ENCODE results near the gene BBOX1.
"Not testable (repeated sequence)": the region's sequence is repeated elsewhere in the genome, so short reads cannot be mapped to it uniquely, and the experiment has no call there.

The BBOX1 gene

DNA sequence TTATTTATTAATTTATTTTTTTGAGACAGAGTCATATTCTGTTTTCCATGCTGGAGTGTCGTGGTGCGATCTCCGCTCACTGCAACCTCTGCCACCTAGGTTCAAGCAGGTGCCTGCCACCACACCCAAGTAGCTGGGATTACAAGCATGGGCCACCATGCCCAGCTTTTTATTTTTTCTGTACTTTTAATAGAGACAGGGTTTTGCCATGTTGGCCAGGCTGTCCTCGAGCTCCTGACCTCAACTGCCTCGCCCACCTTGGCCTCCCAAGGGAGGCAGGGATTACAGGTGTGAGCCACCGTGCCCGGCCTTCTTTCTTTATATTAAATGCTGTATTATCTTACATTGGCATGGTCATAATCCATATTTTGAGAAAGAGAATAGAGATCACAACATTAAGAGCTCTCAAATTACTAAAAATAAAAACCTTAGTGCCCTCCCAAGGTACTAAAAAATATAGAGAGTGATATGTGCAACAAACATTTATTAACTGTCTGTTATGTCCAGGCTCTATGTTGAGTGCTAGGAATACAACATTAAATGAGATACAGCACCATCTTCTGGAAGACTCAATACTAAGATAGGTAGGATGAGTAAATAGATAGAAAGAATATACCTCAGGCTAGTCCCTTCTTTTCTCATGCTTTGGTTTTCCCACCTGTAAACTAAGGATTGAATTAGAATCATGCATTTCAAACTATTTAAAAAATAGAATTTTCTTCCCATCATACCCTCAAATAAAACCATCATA is 84.1 kb downstream of the BBOX1 start:
- DNase-seq (ENCODE audit: low read depth in 2 of 2), result no peak

DNA sequence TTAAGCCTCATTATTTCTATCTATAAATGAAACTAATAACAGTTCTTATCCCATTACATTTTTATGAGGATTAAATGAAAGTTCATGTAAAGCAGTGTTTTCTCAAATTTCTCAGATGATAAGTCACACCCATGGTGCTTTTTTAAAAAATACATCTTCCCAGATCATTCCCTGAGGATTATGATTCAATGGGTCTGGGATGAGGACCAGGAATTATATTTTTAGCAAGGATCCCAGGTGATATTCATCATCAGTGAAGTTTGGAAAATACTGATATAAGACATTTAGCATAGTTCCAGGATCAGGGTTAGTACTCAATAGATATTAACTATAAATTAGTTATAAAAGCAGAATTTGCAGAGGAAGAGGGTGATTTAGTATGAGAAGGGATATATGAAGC is 89.1 kb downstream of the BBOX1 start:
- DNase-seq (ENCODE audit: low read depth in 2 of 2), result no peak

DNA sequence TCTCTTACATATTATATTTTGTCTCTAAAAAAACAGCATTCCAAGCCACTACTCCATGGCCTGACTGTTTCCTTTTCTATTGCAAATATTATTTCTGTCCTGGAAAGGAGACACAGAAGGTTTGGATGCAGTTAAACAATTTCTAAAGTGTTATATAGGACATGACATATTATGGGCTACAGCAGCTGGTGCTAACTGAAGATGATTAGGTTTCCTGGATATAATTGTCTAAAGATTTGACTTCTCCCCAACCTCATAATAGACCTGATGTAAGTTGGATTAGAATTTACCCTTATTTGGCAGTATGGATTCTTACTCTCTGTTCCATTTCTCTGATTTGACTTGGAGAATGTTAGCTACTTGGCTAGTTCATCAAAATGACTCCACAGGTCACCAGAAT is 90.2 kb downstream of the BBOX1 start:
- DNase-seq (ENCODE audit: low read depth in 2 of 2), result no peak

DNA sequence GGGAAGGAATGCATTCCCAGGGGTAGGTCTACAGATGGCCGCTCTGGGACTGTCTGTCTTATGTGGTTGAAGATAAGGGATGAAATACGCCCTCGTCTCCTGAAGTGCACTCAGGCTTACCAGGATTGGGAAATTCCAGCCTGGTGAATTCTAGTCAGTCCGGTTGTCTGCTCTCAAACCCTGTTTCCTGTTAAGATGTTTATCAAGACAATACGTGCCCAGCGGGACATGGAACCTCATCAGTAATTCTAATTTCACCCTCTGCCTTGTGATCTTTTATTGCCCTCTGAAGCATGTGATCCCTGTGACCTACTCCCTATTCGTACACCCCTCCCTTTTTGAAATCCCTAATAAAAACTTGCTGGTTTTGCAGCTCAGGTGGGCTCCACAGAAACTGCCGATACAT is 95.3 kb downstream of the BBOX1 start:
- not testable (repeated sequence) for DNase-seq (ENCODE audit: low read depth in 2 of 2)

DNA sequence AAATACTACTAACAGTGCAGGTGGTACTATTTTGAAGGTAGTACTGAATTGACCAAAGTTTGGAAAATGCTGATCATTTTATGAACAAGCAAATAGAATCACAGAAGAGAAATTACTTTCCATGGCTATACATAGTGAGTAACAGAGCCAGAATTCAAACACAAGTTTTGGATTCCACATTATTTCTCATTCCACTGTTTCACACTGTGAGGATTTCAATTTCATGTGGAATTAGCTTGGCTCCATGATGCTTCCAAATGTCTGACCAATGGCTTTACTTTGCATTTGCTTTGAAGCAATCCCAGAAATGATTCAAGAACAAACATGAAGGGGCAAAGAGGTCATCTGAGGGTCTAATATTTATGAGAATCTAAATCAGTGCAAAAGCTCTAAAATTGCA is 98.1 kb downstream of the BBOX1 start:
- DNase-seq (ENCODE audit: low read depth in 2 of 2), result no peak

DNA sequence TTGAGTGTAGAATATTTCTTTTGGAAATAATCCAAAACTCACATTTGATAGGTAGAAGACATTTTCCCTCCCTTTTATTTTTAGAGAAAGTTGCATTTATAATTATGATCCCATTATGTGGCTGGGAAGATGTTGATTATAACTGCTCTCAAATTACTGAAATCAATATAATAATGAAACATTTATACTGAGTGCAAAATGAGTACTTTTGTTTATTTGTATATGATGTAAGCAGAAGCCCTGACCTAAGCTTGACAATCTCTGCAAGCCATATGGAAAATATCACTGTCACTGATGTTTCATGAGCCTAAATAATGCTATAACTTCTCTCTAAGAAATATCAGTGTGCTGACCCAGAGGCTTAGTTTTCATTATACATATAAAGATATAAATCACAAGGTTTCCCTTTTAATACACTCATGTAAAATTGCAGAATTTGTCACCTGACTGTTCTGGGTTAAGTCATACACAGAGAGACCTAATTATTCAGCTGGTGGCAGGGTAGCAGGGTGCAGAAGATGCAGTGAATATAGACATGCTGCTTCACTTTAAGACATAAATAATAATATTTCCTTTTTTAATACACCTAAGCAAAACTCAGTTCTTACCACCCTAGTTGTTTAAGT is 99.2 kb downstream of the BBOX1 start:
- no peak for DNase-seq (ENCODE audit: low read depth in 2 of 2)

DNA sequence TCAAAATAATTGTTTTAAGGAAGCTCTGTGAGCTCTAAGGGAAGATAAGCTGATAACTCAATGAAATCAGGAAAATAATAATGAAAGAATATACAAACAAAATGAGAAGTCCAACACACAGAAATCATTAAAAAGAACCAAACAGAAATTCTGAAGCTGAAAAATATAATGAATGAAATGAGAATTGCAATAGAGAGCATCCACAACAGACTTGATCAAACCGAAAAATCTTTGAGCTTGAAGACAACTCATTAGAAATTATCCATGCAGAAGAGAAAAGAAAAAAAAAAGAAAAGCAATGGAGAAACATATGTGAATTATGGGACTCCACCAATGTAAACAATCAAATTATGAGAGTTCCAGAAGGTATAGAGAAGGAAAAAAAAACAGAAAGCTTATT is 101.0 kb downstream of the BBOX1 start:
- no peak for DNase-seq (ENCODE audit: low read depth in 2 of 2)

DNA sequence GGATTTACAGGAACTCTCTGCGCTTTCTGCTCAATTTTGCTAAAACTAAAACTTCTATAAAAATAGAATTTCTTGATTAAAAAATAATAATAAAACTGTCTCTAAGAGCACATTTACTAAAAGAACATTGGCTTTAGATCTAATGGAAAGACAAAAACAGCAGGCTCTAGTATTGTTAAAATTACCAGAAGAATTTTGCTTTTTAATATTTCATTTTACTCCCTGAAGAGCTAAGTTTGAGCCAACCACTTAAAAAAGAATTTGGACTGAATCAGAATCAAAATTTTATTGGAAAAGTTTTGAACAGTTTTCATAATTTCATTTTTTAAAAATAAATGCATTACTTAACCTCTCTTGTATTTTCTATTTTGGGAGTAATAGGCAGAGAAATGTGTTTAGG is 107.3 kb downstream of the BBOX1 start:
- DNase-seq (ENCODE audit: low read depth in 2 of 2), result no peak

DNA sequence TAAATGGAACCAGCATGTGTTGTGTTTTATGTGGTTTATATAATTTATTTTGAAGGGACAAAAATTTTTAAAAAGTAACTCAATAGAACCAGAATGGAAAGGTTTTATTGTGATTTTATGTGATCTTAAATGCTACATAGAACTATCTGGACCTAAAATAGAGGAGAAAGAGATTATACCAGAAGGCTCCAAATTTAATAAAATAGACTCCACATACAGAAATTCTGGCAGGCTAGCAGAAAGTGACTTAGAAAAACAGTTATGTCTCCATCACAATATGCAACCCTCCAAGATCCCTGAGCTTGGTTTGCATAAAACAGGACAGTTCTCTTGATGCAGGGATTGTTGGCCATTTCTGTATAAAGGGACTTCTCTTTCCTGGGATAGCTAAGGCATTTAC is 107.9 kb downstream of the BBOX1 start:
- DNase-seq (ENCODE audit: low read depth in 2 of 2), result no peak

DNA sequence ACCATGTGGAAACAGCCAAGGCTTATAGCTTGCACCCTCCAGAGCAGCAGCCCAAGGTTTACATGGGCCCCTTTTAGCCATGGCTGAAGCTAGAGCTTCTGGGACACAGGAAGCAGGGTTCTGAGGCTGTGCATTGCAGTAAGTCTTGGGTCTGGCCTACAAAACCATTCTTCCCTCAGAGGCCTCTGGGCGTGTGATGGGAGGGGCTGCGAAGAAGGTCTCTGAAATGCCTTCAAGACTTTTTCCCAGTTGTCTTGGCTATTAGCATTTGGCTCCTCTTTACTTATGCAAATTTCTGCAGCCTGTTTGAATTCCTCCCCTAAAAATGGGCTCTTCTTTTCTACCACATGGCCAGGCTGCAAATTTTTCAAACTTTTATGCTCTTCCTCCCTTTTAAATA is 109.5 kb downstream of the BBOX1 start:
- DNase-seq (ENCODE audit: low read depth in 2 of 2), result no peak

DNA sequence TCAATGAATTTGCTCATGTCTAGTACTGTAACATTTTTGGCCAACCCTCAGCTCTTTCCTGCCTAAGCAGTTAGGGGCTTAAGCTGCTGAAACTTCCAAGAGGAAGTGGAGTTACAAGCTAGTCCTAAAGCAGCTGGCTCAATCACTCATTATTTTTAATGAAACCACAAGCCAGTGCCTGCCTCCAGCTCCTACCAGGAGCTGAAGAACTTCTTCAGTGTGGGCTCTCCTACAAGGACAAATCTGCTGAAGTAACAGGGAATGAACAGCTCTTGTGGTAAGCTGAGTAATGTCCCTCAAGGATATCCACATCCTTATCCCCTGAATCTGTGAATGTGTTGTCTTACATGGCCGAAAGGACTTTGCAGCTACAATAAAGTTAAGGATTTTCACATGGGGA is 112.5 kb downstream of the BBOX1 start:
- no peak for DNase-seq (ENCODE audit: low read depth in 2 of 2)

DNA sequence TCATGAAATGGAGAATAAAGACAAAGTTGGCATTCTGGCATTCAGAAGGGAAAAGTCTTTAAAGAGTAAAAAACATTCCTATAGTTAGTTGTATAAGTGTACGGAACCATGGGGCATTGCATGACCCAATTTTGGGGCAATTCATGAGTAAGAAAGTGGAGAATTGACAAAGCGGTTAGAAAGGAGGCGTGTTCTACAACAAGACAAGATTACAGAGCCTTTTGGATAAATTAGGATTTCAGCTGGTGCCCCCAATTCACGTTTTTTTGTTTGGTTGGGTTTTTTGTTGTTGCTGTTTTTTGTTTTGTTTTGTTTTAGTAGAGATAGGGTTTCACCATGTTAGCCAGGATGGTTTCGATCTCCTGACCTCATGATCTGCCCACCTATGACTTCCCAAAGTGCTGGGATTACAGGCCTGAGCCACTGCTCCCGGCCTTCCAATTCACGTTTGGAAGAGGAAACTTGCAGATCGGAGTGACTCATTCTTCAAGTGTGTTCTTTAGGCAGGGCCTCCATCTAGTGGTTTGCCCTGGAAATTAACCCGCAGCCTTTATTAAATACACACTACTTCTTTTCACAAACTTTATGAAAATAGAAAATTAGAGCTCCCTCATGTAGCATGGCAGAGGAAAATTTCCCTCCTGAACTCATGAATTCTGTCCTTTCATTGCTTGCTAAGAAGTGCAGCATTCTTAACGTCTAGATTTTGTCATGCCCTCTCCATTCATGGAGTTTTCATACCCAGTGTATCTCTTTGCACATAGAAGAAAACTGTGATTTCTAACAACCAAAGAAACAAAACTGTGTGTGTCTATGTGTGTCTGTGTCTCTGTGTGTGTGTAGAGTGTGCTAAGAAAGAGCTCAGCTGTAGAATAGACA is 118.1 kb downstream of the BBOX1 start:
- no peak for DNase-seq (ENCODE audit: low read depth in 2 of 2)

DNA sequence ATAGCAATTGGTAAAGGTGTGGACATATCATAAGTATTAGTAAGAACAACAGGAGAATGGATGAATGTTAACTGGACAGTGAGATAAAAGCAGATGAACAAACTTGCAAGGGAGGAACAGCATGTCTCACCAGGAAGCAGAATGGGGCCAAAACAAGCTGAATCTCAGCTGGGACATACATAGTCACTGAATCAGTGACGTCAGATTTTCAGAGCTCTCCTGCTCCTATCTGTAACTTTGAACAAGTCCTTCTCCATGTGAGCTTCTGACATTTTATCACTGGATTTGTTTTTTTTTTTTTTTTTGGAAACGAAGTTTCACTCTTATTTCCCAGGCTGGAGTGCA is 118.7 kb downstream of the BBOX1 start:
- no peak for DNase-seq (ENCODE audit: low read depth in 2 of 2)

DNA sequence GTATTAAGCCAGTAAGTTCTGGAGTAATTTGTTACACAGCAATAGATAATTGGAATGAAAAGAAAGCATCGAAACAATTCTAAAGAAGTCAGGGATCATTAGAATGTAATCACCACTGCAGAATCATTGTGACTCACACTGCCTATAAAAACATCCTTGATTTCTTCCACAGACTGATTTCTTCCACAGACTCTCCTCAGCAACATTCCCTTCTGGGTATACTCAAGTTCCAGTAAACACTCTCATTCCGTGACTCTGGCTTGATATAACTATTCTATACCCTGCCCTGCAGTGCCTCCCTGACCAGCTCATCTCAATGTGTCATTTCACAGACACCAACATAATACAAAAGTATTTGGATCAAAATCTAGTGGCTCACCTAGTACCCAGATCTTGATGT is 120.5 kb downstream of the BBOX1 start:
- no peak for DNase-seq (ENCODE audit: low read depth in 2 of 2)

DNA sequence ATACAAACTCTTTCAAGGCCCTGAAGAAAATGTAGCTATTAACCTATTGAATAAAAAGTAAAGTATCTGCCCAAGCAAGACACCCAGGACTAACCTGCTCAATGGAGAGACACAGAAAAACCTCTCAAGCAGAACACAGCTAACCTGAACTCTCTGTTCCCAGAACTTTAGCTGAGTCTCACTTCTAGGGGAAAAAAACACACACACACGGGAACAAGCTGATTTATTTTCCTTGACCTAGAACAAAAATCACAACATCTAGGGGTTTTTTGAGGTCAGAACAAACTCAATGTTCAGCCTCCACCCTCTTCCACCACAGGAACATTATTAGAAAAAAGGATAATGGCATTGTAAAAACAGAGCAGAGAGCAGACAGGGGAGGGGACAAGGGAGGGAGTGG is 121.6 kb downstream of the BBOX1 start:
- DNase-seq (ENCODE audit: low read depth in 2 of 2), result no peak

DNA sequence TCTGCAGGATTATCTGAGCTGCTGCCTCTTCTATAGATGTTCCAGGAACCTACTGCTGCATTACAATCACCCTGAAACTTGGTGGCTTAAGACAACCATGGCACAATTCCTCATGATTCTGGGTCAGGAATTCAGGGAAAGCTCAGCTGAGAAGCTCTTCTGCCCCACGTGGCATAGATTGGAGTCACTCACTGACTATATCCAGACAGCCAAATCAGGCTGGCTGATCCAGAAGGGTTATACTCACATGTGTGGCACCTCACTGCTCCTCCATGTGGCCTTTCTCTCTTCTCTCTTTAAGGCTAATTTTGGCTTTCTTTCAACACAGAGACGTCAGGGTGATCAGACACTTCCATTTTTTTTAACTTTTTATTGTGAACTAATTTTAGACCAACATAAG is 125.5 kb downstream of the BBOX1 start:
- DNase-seq (ENCODE audit: low read depth in 2 of 2), result no peak

DNA sequence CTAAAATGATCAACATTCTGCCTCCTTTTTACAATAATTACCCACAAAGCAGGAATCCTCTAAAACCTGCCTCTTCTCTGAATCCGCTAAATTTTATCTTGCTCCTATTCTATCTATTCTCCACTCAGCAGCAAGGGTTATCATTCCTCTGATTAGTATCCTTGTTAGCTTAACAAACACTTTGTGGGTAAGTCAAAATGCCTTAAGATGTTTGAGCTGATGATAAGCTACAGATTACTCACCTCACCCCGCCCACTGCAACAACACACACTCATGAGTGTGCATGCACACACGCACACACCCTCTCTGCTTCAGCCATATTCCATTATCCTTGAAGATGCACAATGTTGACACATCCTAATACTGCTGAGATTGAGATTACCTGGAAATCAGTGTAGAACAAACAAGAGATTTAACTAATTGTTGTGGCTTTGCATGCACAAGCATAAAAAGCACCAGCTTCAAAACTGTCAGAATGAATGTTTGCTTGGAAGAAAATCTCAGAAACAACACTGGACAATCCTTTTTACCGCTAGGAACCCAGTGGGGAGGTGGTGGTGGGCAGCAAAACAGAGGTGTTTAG is 130.9 kb downstream of the BBOX1 start:
- no peak for DNase-seq (ENCODE audit: low read depth in 2 of 2)

DNA sequence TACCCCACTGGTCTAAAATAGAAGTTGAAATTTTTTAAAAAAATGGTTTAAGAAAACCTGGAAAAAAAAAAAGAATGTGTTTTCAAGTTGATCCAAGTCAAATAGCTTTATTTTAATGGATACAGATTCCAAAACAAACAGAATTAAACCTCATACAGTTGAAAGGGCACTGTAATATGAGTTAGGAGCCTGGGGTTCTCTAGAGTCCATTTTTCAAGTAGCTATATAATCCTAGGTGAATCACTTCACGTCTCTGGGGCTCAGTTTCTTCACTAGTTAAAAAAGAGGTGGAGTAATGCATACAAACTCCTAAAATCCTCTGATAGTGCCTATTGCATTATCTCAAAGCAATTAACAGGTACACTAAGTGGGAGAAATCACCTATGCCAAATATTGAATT is 132.9 kb downstream of the BBOX1 start:
- DNase-seq (ENCODE audit: low read depth in 2 of 2), result no peak

DNA sequence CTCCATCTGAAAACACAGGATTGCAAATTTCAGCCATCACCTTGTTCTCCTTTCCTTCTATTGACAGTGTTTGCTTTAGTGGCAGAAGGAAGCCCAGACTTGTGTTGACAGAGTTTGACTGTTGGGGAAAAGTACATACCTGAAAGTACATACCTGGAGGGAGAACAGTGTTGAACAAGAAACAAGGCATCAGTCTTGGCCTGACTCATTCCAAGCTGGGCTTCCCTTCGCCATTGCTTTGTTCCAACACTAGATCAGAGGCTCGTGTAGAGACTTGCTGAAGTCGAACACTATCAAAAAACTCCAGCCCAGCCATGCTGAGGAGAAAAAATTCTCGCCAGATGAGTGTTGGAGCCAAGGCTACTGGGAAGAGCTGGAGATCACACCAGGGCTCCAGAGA is 133.4 kb downstream of the BBOX1 start:
- no peak for DNase-seq (ENCODE audit: low read depth in 2 of 2)

DNA sequence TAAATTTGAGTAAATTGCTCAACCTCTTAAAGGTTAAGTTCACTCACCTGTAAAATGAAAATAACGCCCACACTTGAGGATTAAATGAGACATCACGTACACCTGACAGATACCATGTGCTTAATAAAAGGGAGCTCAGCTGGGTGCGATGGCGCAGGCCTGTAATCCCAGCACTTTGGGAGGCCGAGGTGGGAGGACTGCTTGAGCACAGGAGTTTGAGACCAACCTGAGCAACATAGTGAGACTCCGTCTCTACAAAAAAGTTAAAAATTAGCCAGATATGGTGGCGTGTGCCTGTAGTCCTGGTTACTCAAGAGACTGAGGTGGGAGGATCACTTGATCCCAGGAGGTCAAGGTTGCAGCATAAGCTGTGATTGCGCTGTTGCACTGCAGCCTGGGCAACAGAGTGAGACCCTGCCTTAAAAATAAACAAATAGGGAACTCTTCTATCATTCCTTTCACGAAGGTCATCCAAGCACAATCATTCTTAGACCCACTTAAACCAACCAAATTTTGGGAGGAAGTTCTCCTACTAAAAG is 134.1 kb downstream of the BBOX1 start:
- DNase-seq (ENCODE audit: low read depth in 2 of 2), result no peak

DNA sequence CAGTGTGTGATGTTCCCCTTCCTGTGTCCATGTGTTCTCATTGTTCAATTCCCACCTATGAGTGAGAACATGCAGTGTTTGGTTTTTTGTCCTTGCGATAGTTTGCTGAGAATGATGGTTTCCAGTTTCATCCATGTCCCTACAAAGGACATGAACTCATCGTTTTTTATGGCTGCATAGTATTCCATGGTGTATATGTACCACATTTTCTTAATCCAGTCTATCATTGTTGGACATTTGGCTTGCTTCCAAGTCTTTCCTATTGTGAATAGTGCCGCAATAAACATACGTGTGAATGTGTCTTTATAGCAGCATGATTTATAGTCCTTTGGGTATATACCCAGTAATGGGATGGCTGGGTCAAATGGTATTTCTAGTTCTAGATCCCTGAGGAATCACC is 134.9 kb downstream of the BBOX1 start:
- not testable (repeated sequence) for DNase-seq (ENCODE audit: low read depth in 2 of 2)
